Endothelial cell of umbilical vein (primary cell): ENCODE measurements around the gene ITIH5. TPM values are rescaled to one million over a fixed set of nuclear protein-coding genes. Genes with fewer than 3 reads are reported as not detected.

Experiments used
- BruUV-seq: library from RNA; stranded (reverse); fragments of 400-500 nt; replicated peaks from 2 replicates; lab custom pipeline; 2021; lab: Mats Ljungman, UMichigan
- CTCF ChIA-PET: fragments of 300-600, 350-600 bp; sonication (Branson Sonifier 250); formaldehyde crosslinking; loops from one replicate; lab custom pipeline; 2021; ENCODE audit warnings: antibody characterized with exemption, inconsistent platforms; lab: Charles Lee
- POLR2A ChIA-PET: fragments of 300-600, 350-600 bp; sonication (Branson Sonifier 250); formaldehyde crosslinking; loops from one replicate; lab custom pipeline; 2021; ENCODE audit warnings: antibody characterized with exemption, inconsistent platforms; lab: Charles Lee
- DNase-seq: peaks from one replicate; pipeline ENCODE4 v3.0.0-alpha.2; 2011; ENCODE audit warnings: low read depth, low spot score
- FAIRE-seq: peaks from 2 replicates; lab custom pipeline; 2011; peaks lifted over from hg19 to GRCh38; lab: Jason Lieb, UNC
- H2AFZ ChIP-seq: 2 replicates; pipeline ENCODE4 v1.6.0; 2012; ENCODE audit warnings: low read depth, low read length, control low read depth, inconsistent platforms
- H3K27ac ChIP-seq: 2 replicates; pipeline ENCODE4 v1.5.1; 2011; ENCODE audit warnings: low read depth, mild to moderate bottlenecking, control low read depth, low read length, moderate library complexity; ENCODE audit not compliant: insufficient read depth
- H3K27me3 ChIP-seq, 2 experiments: 2 replicates each; pipeline versions ENCODE4 v1.6.0 to v1.6.1; 2011; ENCODE audit warnings: low read length in 2 of 2, mixed read lengths in 1 of 2; ENCODE audit not compliant: control insufficient read depth in 2 of 2, insufficient read depth in 2 of 2
- H3K36me3 ChIP-seq, 2 experiments: 2 replicates in 1 of 2; 3 replicates in 1 of 2; pipeline ENCODE4 v1.5.1; 2011; ENCODE audit warnings: low read length in 2 of 2, mild to moderate bottlenecking in 1 of 2, moderate library complexity in 1 of 2; ENCODE audit not compliant: control insufficient read depth in 2 of 2, insufficient read depth in 2 of 2; ENCODE audit errors: extremely low read depth in 1 of 2
- H3K4me1 ChIP-seq: 3 replicates; pipeline ENCODE4 v1.5.1; 2011; ENCODE audit warnings: mild to moderate bottlenecking, low read length; ENCODE audit not compliant: control insufficient read depth, insufficient read depth; ENCODE audit errors: extremely low read depth
- H3K4me2 ChIP-seq: 2 replicates; pipeline ENCODE4 v1.6.1; 2011; ENCODE audit warnings: low read length, control low read depth, mixed read lengths; ENCODE audit not compliant: insufficient read depth
- H3K4me3 ChIP-seq, 3 experiments: fragments of 200-600 bp in 1 of 3; sonication (generic), shearing (Covaris generic) in 1 of 3; replicated peaks in 1 of 3; 2 replicates each; pipeline ENCODE4 v1.5.1; 2011 to 2016; ENCODE audit warnings: control low read depth in 3 of 3, low read length in 3 of 3, mild to moderate bottlenecking in 2 of 3, inconsistent platforms in 1 of 3, low read depth in 1 of 3, moderate library complexity in 1 of 3; ENCODE audit not compliant: insufficient read depth in 1 of 3
- H3K79me2 ChIP-seq: 2 replicates; pipeline ENCODE4 v1.6.0; 2012; ENCODE audit warnings: low read length, inconsistent platforms; ENCODE audit not compliant: control insufficient read depth, insufficient read depth
- H3K9ac ChIP-seq: replicated peaks from 2 replicates; pipeline ENCODE3; 2011; ENCODE audit warnings: low read length, control low read depth; ENCODE audit not compliant: insufficient read depth; ENCODE audit errors: extremely low read depth
- H3K9me1 ChIP-seq: replicated peaks from 3 replicates; pipeline ENCODE4 v1.6.0; 2011; ENCODE audit warnings: mild to moderate bottlenecking, low read length; ENCODE audit not compliant: control insufficient read depth, insufficient read depth; ENCODE audit errors: extremely low read depth
- H3K9me3 ChIP-seq: replicated peaks from 2 replicates; pipeline ENCODE4 v1.5.1; 2012; ENCODE audit warnings: low read length, inconsistent platforms; ENCODE audit not compliant: control insufficient read depth, insufficient read depth
- H4K20me1 ChIP-seq: replicated peaks from 2 replicates; pipeline ENCODE3; 2011; ENCODE audit warnings: mild to moderate bottlenecking, low read length; ENCODE audit not compliant: control insufficient read depth, insufficient read depth; ENCODE audit errors: extremely low read depth
- EZH2 ChIP-seq: IDR thresholded peaks from 2 replicates; pipeline ENCODE4 v1.6.1; 2012; ENCODE audit warnings: borderline replicate concordance, low read depth, mild to moderate bottlenecking, moderate library complexity, low read length, inconsistent platforms; ENCODE audit not compliant: severe bottlenecking
- FOS ChIP-seq: IDR thresholded peaks from 2 replicates; pipeline ENCODE4 v1.6.1; 2011; ENCODE audit warnings: mild to moderate bottlenecking, low read length, moderate library complexity, borderline replicate concordance; ENCODE audit not compliant: insufficient read depth
- JUN ChIP-seq: IDR thresholded peaks from 2 replicates; pipeline ENCODE4 v1.6.1; 2011; ENCODE audit warnings: borderline replicate concordance, low read depth; ENCODE audit not compliant: insufficient read length, insufficient read depth
- MYC ChIP-seq: IDR thresholded peaks from one replicate; pipeline ENCODE4 v1.6.1; 2011; ENCODE audit warnings: mild to moderate bottlenecking, low read depth, low read length
- dilution Hi-C: fragments of 300-500 bp; cut with MboI; formaldehyde crosslinking; loops from one replicate; pipeline ENCODE4 v1.15.0; 2019; ENCODE audit warnings: low sequenced_read_pairs; ENCODE audit not compliant: extremely low pct_ligation_motif_present
- intact Hi-C: fragments of 100-400 bp; cut with micrococcal nuclease; formaldehyde crosslinking; loops from one replicate; pipeline ENCODE4 v1.10.0; 2022
- polyA plus RNA-seq, 4 experiments: library from polyadenylated mRNA; depleted of rRNA in 3 of 4; stranded (reverse) in 3 of 4; unstranded in 1 of 4; fragments of >200 nt; gene quantifications; 2 replicates each; pipeline versions ENCODE4 v1.2.1 to v1.2.3, GENCODE V29; 2011 to 2012; ENCODE audit warnings: missing spikeins in 1 of 4
- total RNA-seq: library from RNA; stranded (reverse); gene quantifications from 2 replicates; pipeline ENCODE4 v1.2.3, GENCODE V29; 2021
- TF ChIP-seq, protein P1 (sequence below): IDR thresholded peaks from 2 replicates; pipeline ENCODE4 v1.6.1; 2011; ENCODE audit not compliant: insufficient read depth, insufficient read length
- TF ChIP-seq, protein P2 (sequence below), 2 donors: IDR thresholded peaks; 1 replicate in 1 of 2; 2 replicates in 1 of 2; pipeline ENCODE4 v1.5.1; 2011; ENCODE audit warnings: low read length in 2 of 2, mild to moderate bottlenecking in 2 of 2, moderate library complexity in 2 of 2, control low read depth in 1 of 2, inconsistent platforms in 1 of 2, low read depth in 1 of 2; ENCODE audit not compliant: insufficient read depth in 1 of 2; ENCODE audit errors: extremely low read depth in 1 of 2

The ITIH5 gene
- total and polyA plus RNA-seq, 2 donors (not counting 3 experiments of a cell fraction or from before 2014, with no cell fraction given), result not detected

DNA sequence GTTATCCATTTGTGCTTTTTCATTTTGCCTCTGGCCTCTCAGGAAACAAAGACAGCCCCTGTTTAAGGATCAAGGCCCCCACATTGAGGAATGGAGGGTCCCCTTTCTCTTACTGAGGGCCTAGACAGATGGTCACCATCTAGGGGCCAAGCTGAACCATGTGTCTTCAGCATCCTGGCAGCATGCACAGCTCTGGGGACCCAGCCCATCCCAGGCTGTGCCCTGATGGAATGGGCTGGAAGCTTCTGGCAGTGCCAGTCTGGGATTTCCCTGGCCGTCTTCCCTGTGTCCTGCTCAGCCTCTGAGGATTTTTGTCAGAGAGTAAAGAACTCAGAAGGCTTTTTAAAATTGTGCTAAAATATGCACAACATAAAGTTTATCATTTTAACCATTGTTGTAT is 116.8 kb downstream of the ITIH5 start:
- Histone ChIP-seq H3K79me2 (no peaks in the 10 kb centered on the region), H4K20me1 (no peaks in the 10 kb centered on the region), H3K27ac (no peak overlapping the region), H2AFZ (no peak overlapping the region), H3K4me3 (no peak overlapping the region), H3K9me1 (no peaks in the 10 kb centered on the region), H3K9me3 (no peaks in the 10 kb centered on the region), H3K9ac (no peak overlapping the region), H3K27me3 (no peaks in the 10 kb centered on the region), H3K4me2 (no peak overlapping the region), H3K36me3 (no peaks in the 10 kb centered on the region), H3K4me1 (no peaks in the 10 kb centered on the region)
- dilution Hi-C loops, result no loop called here
- no TSS peak for BruUV-seq
- intact Hi-C loops, result no loop called here
- DNase-seq (no peak), FAIRE-seq (no peak)
- ChIA-PET CTCF (no interaction called here), POLR2A (no interaction called here)
- no peak for TF ChIP-seq MYC
- TF ChIP-seq, protein P1, sequence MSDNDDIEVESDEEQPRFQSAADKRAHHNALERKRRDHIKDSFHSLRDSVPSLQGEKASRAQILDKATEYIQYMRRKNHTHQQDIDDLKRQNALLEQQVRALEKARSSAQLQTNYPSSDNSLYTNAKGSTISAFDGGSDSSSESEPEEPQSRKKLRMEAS, result no peak
- no peak for TF ChIP-seq EZH2
- no peak for TF ChIP-seq JUN

DNA sequence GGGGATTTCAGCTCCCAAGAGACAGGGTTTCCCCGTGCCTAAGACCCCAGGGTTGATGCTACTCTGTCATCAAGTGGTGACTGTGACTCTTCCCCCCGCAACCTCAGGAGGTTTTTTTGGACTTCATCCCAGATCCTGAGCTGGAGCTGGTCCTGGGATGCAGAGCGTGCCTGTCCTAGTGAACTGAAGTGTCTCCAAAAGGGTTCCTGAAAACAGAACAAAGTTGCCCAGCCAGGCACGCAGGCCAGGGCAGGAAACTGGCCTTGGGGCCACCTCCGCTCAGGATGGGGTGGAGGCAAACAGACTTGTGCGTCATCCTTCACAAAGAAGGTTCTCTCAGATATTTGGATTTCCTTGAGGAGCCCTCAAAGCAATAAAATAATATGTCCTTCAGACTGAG is 118.9 kb downstream of the ITIH5 start:
- dilution Hi-C loops, result no loop called here
- no peaks in the 10 kb centered on the region for H3K9me3 ChIP-seq
- H4K20me1 ChIP-seq, result no peaks in the 10 kb centered on the region

More for the DNA sequence above, 118.9 kb downstream of the ITIH5 start:
- Histone ChIP-seq H3K79me2 (no peaks in the 10 kb centered on the region), H3K9ac (no peak overlapping the region), H3K4me1 (no peaks in the 10 kb centered on the region), H3K9me1 (no peaks in the 10 kb centered on the region), H3K4me2 (no peak overlapping the region), H3K4me3 (no peak overlapping the region), H3K27me3 (no peaks in the 10 kb centered on the region), H2AFZ (no peak overlapping the region), H3K36me3 (no peaks in the 10 kb centered on the region), H3K27ac (no peak overlapping the region)
- FAIRE-seq (no peak), DNase-seq (no peak)
- ChIA-PET POLR2A (no interaction called here), CTCF (interaction anchor here (1.5 kb wide), 1 partner anchor 22 kb away, joined by 6 read pairs; no protein-coding TSS in a partner anchor)
- TF ChIP-seq, protein P1, result no peak
- TF ChIP-seq, protein P2, sequence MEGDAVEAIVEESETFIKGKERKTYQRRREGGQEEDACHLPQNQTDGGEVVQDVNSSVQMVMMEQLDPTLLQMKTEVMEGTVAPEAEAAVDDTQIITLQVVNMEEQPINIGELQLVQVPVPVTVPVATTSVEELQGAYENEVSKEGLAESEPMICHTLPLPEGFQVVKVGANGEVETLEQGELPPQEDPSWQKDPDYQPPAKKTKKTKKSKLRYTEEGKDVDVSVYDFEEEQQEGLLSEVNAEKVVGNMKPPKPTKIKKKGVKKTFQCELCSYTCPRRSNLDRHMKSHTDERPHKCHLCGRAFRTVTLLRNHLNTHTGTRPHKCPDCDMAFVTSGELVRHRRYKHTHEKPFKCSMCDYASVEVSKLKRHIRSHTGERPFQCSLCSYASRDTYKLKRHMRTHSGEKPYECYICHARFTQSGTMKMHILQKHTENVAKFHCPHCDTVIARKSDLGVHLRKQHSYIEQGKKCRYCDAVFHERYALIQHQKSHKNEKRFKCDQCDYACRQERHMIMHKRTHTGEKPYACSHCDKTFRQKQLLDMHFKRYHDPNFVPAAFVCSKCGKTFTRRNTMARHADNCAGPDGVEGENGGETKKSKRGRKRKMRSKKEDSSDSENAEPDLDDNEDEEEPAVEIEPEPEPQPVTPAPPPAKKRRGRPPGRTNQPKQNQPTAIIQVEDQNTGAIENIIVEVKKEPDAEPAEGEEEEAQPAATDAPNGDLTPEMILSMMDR (IDR thresholded peaks at IDR 0.05; ENCODE audit: extremely low read depth in 1 of 2, insufficient read depth in 1 of 2, low read depth in 1 of 2, low read length in 2 of 2), result no peak
- TF ChIP-seq FOS, result no peak
- intact Hi-C loops, result no loop called here
- BruUV-seq, result no TSS peak
